Activated naive CD4-positive, alpha-beta T cell (primary cell): ENCODE results near the gene PDF.
"Not testable (repeated sequence)": the region's sequence is repeated elsewhere in the genome, so short reads cannot be mapped to it uniquely, and the experiment has no call there.

Experiments used
- DNase-seq, 4 experiments: peaks; one replicate each; lab custom pipeline; 2025; lab: John Stamatoyannopoulos, UW

Gene PDF

DNA sequence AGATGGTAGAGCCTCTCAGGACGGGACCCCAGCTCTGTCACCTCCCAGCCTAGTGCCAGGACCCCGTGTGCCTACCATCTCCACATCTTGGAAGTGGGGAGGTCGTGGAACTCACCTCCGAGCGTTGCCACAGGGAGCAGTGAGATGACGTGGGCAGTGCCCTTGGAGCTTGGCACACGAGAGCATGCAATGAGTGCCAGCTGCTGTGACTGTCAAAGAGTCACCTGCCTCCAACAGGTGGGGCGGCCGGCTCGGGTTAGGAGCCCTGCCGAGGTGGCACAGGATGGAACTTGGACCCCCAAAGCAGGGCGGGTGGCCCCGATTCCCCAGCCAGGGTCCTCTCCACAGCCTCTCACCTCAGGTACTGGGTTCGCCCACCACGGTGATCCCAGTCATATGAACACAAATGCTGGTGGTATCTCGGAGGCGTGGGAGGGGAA, 13.8 kb downstream of the PDF start:
- no peak for DNase-seq

DNA sequence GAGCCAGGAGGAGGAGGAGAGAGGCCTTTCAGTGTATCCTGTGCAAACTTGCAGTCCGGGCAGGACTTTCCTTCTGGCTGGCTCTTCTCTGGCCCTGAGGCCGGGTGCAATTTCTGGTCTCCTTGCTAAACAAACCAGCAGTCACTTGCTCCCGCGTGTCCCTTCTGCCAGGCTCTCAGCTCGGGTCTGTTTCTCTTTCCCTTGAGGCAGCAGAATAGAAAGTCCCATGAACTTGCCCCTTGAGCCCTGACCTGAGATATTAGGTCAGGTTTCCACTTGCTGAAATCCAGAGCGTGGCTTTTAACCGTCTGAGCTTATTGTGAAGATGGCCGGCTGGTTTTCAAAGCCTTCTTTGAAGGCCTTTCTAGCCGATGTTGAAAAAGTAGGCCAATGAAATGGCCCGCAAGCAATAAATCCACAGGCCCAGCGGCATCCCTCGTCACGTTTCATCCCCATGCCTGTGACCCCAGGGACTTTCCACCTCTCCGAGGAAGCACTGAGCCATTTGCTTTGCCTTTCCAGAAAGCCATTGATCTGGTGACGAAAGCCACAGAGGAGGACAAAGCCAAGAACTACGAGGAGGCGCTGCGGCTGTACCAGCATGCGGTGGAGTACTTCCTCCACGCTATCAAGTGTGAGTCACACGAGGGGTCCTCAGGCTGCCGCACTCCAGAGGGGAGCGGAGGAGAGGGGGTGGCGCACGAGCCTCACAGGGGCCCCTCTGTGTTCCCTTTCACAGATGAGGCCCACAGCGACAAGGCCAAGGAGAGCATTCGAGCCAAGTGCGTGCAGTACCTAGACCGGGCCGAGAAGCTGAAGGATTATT, 14.7 kb downstream of the PDF start:
- DNase-seq, result no peak

DNA sequence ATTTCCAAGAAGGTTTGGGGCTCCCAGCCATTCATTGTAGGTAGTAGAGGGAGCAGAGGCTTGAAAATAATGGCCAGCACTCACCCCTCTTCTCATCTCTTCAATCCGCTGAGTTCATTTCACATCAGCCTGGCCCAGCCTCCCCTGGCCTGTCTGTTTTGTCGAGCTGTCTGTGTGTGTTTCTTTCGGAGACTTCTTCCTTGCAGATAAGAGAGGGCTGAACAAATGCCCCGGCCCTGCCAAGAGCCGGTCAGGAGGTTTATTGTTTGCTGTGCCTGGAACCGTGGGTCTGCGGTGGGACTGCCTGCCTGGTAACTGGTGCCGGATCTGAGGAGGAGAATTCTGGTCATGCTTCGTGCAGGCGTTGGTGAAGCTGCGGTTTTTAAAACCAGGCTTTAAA, 15.9 kb downstream of the PDF start:
- DNase-seq, result no peak

DNA sequence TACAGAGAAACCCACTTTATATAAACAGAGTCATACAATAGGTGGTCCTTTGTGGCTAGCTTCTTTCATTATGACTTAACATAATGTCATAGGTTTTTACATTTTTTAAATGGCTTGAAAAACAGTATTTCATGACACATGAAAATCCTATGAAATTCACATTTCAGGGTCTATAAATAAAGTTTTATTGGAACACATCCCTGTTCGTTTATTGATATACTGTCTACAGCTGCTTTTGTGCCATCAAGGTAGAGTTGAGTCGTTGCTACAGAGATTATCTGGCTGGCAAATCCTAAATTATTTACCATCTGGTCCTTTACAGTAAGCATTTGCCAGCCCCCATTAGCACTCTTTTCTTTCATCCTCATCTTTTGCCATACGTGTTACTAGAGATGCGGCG, 16.9 kb downstream of the PDF start:
- DNase-seq, result no peak

DNA sequence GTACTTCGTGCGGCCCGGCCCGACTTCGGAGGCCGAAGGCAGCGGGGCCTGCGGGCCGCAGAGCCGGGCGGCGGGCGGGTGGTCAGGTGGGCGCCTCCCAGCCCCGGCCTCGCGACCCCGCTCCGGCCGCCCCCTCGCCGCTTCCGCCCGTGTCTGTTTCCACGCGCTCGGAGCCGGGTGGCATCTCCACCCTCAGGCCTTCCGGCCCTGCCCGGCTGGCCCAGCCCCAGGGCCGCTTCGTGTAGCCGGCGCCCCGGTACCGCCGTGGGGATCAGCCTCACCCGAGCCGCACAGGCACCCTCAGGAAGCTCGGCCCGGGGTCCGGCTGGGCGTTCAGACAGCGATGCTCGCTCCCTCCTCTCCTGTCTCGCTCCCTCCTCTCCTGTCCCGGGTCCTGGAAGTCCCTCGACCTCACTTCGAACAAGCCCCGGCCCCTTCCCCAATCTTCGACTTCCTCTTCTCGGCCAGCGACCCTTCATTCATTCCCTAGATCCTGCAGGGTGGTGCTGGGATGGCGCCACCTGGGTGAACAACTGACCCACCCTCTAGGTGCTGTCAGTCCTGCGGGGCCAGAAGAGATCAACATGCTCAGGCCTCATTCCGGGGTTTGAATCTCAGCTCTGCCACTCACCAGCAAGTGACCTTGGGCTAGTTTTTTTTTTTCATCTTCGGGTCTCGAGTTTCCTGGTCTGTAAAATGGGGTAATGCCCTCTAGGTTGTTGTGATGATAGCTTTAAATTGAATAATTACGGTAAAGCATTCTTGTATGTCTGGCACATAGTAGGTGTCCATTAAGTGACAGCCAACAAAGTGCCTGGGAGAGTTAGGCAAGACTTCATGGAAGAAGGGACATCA, 18.6 kb downstream of the PDF start:
- peak in 1 of 4 experiments; percentile 40 for DNase-seq

DNA sequence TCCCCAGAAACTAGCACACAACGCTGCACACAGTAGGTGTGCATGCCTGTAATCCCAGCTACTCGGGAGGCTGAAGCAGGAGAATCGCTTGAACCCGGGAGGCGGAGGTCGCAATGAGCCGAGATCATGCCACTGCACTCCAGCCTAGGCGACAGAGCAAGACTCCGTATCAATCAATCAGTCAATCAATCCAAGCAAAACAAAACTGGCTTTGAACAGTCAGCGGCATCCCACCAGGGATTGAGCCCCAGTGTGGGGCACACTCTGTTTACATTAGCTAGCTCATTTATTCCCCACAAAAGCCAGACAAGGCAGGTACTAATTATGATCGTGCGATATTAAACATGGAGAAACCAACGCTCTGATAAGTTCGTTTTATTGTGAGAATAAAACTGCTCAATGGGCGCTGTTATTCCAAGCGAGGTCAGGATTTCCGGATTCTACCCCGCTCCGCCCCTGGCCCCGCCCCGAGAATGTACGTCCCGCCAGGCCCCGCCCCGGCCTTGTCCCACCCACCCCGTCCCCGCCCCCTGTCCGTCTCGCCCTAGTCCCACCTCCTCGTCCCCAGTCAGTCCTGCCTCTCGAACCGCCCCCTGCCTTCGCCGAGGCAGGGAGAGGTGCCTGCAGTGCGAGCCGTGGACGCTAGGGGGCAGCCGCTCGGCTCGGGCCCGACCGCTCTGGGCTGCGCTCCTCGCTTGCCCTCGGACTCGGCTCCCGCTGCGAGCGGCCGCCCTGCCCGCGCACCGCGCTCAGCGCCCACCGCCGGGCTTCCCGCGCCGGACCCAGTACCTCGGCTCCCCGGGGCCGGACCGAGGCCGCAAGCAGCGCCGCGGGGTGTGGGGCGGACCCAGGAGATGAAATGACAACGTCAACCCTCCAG, 19.5 kb downstream of the PDF start, which contains the start of gene VPS4A:
VPS4A (plus strand) TSS at position 698 of the 880 bp plus-strand sequence; CDS start at position 860, 162 bp downstream.
- DNase-seq, result peak; percentile 96 to 98 (median 98)

DNA sequence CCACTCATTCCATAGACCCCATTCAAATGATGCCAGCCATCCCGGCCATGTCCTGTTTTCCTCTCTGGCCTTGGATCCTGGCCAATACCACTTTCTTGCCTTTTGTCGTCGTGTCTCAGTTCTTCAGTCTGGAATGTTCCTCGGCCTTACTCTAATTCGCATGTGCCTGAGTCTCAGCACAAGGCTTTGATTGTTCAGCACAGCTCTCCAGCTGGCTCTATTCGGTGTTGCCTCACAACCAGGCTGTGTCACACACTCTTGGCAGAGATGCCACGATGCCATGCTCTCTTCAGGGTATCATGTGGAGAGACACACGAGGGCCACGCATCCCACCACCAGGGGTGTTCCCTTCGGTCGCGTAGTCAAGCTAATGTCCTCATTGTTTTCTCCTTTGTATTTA, 21.1 kb downstream of the PDF start:
- no peak for DNase-seq

DNA sequence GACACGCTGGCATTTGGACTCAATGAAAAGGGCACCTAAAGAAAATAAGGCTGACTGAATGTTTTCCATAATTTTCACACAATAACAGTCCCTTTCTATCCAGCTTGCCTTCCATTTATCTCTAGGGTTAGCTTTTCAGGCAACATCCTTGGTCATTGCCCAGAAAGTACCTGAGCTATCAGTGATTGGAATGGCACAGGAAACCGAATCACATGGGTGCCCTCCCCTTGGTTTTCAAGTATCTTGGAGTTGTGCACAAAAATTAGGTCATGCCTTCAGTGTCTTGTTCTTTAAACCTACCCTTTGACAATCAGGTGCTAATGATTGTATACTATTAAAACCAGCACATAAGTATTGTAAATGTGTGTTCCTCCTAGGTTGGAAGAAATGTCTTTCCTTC, 22.5 kb downstream of the PDF start:
- no peak for DNase-seq

DNA sequence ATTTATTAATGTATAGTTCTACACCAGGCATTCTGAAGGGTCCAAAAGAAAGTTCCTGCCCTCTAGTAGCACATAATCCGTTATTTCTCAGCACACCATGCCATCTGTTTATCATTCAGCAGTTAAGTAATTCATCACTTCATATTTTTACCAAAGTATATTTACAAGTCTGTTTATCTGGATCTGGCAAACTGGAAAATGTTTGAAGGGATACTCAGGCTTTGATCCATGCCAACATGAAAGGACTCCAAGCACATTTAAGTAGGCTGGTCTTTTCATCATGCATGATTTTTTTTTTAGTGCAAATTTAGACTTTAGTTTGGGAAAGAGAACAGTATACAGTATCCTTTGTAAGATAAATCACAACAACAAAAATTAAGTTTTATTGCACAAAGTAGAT, 23.3 kb downstream of the PDF start:
- DNase-seq, result no peak

DNA sequence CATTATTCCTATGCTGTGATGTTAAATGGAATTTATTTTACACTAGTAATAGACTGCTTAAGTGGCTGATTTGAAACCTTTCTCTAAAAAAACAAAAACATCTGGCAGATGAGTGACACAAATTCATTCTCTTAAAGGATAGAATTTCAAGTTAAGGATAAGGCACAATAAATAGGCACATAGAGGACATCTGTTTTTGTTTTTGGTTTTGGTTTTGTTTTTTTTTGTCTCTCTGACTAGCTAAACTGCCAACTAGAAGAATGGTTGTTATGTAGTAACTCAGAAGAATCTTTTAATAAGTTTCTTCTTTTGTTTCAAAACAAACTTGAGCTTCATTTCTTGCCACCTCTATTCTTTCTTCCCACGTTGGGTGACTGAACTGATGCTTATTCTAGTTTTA, 24.4 kb downstream of the PDF start:
- DNase-seq, result no peak

DNA sequence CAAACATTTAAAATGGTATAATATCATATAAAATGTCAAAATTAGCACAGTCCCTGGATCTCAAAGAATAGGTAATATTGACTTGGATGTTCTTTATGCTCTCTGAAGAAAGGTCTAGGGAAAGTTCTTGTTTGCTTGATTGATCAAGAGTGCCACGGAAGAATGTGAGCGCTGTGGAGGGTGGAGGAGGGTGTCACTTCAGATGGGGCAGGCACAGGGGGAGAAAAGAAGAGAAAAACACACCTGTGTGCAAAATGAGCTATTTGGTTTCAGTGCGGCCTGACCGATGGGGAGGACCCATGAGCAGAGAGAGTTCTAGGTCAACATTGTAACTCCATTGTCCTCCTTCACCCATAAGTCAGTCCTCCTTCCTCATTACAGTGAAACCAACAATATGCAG, 28.1 kb downstream of the PDF start:
- no peak for DNase-seq

DNA sequence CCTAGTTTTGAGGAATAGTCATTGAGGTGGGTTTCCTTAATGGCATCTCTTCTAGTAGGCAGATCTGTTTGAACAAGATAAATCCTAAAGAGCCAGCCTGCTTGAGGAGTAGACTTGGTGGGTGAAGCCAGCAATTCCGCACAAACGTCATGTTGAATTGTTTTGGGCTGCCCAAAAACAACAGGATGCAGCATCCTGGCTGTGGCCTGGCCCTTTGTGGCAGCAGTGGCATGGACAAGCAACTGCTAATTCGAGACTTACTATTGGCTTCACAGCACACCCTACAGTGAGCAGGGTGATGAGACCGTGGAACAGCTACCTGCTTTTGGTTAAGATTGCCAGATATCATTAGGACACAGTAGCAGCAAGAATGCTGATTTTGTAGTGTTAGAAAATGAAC, 28.5 kb downstream of the PDF start:
- no peak for DNase-seq

DNA sequence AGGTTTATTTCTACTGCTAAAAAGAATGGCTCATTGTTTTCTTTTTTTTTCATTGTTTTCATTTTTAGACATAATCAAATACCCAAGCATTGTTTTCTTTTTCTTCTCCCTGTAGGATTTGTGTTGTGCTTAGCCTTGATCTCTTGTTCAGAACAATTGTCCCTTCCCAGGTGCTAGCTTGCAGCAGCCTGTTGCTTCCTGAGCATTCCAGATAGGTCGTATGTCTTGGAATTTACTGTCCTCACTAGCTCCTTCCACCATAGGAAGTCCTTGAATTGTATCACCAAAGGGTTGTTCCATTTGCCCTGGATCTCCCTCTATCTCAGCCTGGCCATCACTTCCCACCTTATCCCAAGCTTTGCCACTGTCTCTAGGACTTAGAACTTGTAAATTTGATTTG, 29.2 kb downstream of the PDF start:
- DNase-seq, result no peak

DNA sequence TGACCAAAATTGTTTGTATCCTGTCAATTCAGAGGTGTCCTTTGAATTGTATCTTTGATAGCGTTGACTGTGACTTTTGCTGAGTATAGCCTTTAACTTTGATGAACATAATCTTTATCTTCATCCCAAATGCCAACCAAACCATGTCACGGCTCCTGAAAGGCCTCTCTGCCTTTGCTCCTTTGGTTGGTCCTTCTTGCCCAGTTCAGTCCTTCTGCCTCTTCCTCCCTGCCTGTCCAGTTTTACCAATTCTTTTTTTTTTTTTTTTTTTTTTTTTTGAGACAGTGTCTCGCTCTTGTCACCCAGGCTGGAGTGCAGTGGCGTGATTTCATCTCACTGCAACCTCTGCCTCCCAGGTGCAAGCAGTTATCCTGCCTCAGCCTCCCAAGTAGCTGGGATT, 32.1 kb downstream of the PDF start:
- DNase-seq, result no peak

DNA sequence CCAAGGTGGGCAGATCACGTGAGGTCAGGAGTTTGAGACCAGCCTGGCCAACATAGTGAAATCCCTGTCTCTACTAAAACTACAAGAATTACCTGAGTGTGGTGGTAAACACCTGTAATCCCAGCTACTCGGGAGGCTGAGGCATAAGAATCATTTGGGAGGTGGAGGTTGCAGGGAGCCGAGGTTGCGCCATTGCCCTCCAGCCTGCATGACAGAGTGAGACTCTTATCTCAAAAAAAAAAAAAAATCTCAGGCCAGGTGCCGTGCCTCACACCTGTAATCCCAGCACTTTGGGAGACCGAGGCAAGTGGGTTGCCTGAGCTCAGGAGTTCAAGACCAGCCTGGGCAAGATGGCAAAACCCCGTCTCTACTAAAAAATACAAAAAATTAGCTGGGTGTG, 33.6 kb downstream of the PDF start:
- DNase-seq, result not testable (repeated sequence)

DNA sequence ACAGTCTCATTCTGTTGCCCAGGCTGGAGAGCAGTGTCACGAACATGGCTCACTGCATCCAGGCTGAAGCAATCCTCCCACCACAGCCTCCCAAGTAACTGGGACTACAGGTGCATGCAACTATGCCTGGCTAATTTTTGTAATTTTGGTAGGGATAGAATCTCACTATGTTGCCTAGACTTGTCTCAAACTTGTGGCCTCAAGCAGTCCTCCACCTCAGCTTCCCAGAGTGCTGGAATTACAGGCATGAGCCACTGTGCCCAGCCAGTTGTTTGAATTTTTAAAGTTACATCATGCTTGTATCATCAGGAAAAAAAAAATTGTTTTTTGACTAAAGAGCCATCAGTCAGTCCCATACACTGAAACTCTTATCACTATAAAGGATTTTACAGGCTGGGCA, 36.3 kb downstream of the PDF start:
- no peak for DNase-seq

DNA sequence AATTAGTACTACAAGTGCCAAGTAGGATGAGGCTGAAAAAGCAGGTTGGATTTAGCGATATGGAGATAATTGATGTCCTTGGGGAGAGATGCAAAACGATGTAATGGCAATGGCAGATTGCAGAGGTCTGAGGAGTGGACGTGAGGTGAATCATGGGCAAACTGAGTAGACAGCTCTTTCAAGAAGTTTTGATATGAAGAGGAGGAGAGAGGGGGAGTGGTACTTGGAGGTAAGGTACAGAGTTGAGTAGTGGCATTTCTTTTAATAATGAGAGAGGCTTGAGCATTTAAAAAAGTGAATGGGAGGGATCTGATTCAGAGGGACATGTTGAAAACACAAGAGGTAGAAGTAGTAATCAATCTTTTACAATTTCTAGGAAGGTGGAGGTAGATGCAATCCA, 37.0 kb downstream of the PDF start:
- no peak for DNase-seq

DNA sequence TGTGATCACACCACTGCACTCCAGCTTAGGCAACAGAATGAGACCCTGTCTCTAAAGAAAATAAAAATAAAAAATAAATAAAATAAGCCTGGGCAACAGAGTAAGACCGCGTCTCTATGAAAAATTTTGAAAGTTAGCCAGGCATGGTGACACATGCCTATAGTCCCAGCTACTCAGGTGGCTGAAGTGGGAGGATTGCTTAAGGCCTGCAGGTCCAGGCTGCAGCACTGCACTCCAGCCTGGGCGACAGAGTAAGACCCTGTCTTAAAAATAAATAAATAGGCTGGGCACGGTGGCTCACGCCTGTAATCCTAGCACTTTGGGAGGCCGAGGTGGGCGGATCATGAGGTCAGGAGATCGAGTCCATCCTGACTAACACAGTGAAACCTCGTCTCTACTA, 38.7 kb downstream of the PDF start:
- not testable (repeated sequence) for DNase-seq

DNA sequence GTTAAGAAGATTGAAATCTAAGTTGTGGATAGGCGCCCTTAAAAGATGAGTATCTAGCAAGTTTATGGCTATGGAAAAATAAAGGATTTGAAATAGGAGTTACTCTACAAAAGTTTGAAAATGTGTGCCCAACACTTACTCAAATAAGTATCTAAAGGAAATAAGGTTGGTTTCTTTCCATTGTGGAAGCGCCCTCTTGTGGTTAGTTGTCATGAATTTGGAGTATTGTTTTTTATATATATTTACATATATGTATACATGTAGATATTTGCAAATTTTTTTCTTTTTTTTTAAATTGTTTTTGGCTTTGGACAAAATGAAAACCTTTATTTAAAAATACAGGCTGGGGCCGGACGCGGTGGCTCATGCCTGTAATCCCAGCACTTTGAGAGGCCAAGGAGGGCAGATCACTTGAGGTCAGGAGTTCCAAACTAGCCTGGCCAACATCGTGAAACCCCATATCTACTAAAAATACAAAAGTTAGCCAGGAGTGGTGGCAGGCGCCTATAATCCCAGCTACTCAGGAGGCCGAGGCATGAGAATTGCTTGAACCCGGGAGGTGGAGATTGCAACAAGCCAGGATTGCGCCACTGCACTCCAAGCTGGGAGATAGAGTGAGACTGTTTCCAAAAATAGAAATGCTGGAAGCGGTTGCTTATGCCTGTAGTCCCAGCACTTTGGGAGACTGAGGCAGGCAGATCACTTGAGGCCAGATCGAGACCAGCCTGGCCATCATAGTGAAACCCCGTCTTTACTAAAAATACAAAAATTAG, 43.3 kb downstream of the PDF start:
- DNase-seq, result no peak

DNA sequence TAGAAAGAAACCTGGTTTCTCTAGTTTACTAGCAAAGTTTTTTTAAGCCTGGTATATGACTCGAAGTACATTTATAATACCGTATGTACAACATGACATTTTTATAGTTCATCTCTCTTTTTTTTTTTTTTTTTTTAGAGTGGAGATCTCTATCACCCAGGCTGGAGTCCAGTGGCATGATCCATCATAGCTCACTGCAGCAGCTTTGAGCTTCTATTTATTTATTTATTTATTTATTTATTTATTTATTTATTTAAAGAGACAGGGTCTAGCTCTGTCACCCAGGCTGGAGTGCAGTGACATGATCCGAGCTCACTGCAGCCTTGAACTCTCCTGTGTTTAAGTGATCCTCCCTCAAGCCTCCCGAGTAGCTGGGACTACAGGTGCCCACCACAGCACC, 45.1 kb downstream of the PDF start:
- DNase-seq, result no peak

DNA sequence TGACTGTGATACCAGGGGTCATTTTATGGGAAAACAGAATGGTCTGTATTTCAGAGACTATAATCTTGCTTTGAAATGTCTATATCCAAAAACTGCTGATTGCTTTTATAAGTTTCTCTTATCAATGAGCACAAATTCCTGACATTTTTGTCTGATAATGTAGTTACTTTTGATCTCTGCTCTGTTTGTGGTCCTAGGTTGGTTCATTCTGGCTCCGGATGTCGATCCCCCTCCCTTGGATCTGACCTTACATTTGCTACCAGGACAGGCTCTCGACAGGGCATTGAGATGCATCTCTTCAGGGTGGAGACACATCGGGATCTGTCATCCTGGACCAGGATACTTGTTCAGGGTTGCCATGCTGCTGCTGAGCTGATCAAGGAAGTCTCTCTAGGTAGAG, 46.5 kb downstream of the PDF start:
- DNase-seq, result no peak
